Stimulated activated CD4-positive, alpha-beta T cell treated with anti-CD3 and anti-CD28 coated beads, Interleukin-2, amount 100 ng/mL, for 24 hours (primary cell): ENCODE results near the gene RMDN2.

Experiments
- DNase-seq, 2 donors: peaks; one replicate each; pipeline ENCODE4 v3.0.0-alpha.2; 2020

The RMDN2 gene, protein sequence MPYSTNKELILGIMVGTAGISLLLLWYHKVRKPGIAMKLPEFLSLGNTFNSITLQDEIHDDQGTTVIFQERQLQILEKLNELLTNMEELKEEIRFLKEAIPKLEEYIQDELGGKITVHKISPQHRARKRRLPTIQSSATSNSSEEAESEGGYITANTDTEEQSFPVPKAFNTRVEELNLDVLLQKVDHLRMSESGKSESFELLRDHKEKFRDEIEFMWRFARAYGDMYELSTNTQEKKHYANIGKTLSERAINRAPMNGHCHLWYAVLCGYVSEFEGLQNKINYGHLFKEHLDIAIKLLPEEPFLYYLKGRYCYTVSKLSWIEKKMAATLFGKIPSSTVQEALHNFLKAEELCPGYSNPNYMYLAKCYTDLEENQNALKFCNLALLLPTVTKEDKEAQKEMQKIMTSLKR

GRCh38 chr2:37925063-37925897 lies at the start of gene RMDN2:
Gene RMDN2 (plus strand): TSS chr2:37925287. CDS start chr2:37929278, 3,991 bp downstream.
- peak; percentile 80 to 85 for DNase-seq

GRCh38 chr2:37875403-37875906 lies 49.6 kb upstream of the RMDN2 start:
- no peak for DNase-seq

DNA sequence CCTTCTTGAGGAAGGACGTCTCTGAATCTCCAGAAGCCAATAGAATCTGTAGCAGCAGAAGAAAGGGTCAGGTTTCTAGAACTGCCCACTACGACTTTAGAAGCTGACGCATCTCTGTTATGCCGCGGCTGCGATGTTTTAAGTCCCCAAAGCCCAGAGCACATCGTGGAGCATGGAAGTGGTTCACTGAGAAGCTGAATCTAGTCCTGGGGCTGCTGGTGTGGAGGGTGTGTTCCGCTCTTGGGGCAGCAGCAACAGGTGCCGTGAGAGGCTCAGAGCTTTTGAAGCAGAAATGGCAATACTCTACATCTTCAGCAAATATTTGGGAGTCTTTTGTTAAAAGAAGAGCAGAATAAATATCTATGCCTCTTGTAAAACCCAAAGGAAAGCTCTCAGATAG lies 48.9 kb upstream of the RMDN2 start:
- no peak for DNase-seq

DNA sequence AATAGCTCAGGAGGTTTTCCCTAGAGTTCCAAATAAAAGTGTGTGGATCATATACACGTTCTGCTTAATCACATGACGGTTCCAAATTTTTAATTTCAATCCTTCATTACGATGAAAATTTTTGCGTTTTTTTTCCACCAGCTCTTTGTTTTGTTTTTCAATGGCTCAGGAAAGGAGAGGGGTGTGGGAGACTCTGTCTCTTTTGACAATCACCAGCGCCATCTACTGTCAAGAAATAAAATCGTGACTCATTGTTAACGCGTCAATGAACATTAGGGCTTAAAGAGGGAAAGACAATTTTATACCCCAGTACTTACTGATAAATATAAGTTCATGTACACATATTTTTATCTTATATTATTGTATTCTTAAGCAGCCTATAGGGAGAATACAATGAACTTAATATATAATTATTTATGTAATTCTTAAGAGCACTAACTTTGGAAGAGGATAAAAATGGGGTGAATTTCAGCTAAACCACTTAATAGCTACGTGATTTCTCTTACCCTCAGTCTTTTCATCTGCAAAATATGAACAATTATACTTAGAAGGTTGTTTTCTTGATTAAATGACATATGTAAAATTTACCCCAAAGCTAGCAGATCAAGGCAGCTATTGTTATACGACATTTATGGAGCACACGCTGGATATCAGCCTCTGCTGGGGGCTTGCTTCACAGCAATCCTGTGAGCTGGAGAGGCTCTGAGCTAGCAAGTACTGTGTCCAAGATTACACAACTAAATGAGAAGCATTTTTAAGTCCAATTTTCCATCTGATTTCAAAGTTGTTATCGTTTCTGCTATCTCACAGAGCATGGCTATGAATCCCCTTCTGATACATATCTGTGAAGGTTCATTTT lies 47.4 kb upstream of the RMDN2 start:
- DNase-seq = no peak

DNA sequence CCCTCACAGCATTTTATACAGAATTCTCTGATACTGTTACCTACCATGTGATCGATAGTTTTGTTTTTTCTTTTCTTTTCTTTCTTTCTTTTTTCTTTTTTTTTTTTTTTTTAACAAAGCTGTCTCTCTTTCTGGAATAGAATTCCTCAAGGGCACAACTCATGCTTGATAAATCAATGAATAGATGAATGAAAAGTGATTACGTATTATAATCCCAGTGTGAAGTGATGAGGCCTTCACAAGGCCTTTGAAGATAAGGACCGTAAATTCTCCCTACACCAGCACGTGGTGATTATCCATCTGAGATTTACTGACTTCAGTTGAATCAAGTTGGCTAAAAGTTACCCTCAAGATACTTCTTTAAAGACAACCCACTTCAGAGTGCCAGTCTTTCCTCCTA lies 46.6 kb upstream of the RMDN2 start:
- no peak for DNase-seq

GRCh38 chr2:37880551-37880950 lies 44.5 kb upstream of the RMDN2 start:
- DNase-seq = no peak

DNA sequence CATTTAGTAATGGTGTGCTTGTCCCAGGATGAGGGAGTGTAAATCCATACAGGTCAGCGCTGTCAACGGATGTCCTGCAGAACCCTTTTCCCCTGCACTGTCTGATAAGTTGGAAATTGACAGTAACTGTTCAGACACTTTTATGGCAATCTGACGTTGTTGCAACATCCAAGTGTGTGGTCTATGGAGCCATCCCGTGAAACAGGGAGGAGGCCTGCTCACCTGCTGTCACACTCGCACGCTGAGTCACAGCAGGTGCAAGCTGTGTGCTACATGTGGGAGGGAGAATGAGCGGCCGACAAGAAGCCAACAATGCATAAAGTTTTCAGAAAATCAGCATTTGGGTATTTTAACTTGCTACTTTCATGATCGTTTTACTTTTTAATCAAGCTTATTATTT lies 43.7 kb upstream of the RMDN2 start:
- DNase-seq = no peak

GRCh38 chr2:37882036-37882435 lies 43.1 kb upstream of the RMDN2 start:
- DNase-seq = no peak

- DNase-seq = no peak
Measured at GRCh38 chr2:37883518-37883917, 41.6 kb upstream of the RMDN2 start.

GRCh38 chr2:37885329-37885993 lies 39.6 kb upstream of the RMDN2 start:
- DNase-seq = no peak

GRCh38 chr2:37886745-37887144 lies 38.3 kb upstream of the RMDN2 start:
- no peak for DNase-seq

GRCh38 chr2:37887286-37887685 lies 37.8 kb upstream of the RMDN2 start:
- DNase-seq = no peak

DNA sequence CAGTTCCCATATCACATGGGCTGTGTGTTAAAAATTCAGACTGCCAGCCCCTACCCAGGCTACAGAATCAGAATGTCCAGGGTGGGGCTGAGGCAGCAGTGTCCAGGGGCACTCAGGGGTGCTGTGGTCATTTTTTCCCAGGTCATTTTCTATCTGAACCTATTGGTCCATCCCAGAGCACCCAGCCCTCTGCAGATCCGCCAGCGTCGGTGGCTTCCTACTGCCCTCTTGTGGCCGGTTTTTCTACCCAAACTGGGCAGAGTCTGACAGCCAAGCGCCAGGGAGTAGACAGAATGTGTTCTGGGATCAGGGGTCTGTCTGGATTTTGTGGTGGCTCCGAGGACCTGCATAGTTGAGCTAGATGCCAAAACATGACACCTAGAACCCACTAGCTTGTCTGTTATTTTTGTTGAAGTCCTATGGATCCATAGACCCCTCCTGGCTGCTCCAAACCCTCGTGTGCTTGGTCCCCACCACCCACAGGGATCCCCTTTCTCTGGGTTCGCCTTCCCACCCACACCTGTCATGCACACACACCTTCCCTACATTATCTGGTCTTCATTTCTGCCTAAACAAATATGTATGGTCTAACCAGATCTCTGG lies 34.1 kb upstream of the RMDN2 start:
- peak; percentile 77 to 78 for DNase-seq

GRCh38 chr2:37891846-37892435 lies 33.1 kb upstream of the RMDN2 start:
- DNase-seq = no peak

DNA sequence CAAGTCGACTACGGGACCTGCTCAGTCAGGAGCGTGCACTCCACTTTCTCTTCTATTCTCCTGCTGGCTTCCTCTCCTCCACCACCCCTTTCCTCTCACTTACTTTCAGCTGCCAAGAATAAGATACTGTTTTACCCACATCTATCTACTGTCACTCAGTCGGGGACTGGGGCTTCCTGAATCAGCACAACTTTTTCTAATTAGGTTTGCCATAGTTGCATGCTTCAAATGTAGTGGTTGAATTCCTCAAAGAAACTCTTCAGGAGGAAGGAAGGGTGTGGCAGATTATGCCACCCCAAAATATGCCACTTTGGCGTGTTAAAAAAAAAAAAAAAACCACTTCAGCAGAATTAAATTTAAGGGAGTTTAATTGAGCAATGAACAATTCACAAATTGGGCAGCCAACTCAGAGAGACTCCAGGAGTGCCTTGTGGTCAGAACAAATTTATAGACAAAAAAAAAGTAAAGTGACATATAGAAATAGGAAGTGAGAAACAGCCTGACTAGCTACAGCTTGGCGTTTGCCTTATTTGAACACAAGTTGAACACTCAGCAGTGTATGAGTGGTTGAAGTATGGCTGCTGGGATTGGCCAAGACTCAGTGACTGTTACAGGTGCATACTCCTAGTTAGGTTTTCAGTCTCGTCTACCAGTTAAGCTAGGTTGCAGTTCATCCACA lies 32.5 kb upstream of the RMDN2 start:
- no peak for DNase-seq

DNA sequence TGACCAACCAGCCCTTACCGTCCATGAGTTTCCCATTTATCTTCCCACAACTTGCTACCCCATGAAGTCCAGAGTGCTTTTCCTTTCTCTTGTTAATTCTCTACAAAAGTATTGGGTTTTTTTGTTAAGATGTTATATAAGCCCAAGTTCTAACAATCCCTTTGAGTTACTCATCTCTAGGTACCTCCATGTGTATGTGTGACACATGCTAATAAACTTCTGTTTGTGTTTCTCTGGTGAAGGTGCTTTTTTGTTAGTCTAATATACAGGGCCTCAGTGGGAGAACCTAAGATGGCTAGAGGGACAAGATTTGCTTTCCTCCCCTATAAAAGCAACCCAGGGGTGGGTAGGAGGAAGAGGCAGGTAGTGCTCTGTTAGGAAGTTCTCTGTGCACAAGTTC lies 31.8 kb upstream of the RMDN2 start:
- no peak for DNase-seq

DNA sequence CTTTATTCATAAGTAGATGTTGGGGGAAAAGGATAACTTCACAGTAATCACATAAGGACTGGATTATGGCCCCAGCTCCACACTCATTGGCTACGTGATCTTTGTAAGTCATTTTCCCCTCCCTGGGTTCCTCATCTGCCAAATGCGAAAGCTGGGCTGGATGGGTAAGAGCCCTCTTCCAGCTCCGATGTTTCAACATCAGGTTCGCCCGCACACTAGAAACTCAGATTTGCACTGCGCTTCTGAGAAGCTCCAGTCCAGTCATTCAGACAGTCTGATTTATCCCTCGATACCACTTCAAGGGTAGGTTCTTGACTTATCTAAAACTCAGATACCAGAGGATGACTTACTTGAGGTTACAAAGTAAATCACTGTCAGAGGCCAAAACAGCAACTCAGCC lies 31.0 kb upstream of the RMDN2 start:
- no peak for DNase-seq

- DNase-seq = no peak
Measured at GRCh38 chr2:37894601-37895000, 30.5 kb upstream of the RMDN2 start.

DNA sequence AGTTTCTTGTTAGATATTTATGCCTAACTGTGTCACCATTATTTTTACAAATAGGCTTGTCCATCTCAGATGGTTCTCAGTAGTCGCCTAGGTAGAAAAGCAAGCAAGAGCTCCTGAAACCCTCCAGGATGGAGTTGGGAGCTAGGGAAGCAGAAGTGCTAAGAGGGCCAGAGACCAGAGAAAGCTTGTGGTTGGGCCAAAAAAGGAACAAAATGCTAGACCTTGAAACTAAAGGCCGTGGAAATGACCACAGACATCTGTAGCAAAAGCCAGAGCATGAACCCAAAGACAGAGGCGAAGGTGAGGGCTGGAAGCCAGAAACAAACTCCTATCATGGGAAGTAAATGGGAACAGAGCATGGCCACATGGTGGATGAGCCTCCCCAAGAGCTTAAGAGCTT lies 29.9 kb upstream of the RMDN2 start:
- DNase-seq = no peak

DNA sequence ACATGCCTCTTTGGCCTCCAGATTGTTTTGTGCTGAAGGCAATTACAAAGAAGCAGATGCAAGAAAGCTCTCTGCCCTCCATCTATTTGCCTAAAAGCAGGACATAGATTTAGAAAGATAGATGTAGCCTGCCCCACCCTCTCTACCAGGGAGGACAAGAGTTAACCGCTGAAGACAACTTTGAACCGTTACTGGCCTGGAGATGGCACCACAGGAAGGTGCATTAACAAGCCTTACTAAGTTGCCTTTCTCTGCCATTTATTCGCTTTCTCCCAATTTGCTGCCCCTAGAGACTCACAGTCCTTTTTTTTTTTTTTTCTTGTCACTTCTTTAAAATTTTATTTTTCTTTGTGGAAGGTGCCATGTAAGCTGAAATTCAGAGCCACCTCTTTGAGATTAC lies 28.8 kb upstream of the RMDN2 start:
- DNase-seq = no peak

DNA sequence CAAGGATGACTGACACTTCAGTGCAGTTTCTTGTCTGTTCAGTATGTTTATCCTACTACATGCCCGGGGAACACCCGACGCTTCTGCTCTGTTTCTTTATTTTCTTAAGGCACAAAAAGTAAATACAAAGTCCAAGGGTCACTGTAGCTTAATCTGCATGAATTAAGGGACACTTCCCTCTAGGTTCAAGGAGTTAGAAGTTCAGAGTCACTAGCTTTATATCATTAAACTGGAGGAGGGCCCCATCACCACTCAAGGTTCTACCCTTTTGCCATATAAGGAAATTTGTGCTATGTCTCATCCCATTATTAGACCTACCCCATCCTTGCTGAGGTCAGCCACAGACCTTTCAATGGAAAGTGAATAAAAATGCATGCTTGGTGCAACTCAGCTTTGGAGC lies 27.6 kb upstream of the RMDN2 start:
- DNase-seq = no peak
